WTC11 (cell line): Measurements from ENCODE around the gene ZNF740. TPM values are rescaled to one million over a fixed set of nuclear protein-coding genes. Genes with fewer than 3 reads are reported as not detected.

Source experiments
- ATAC-seq: fragments of 200-7000 bp; cut with Tn5 transposase; 2 replicates; pipeline ENCODE4 v1.10.0; 2021; ENCODE audit warnings: mild to moderate bottlenecking, moderate library complexity
- CTCF ChIA-PET: fragments of 300-600 bp; sonication (Branson Sonifier 250); formaldehyde crosslinking; loops from one replicate; lab custom pipeline; 2021; ENCODE audit warnings: antibody characterized with exemption; lab: Charles Lee
- POLR2A ChIA-PET: fragments of 350-600 bp; sonication (Branson Sonifier 250); formaldehyde crosslinking; loops from one replicate; lab custom pipeline; 2021; ENCODE audit warnings: antibody characterized with exemption; lab: Charles Lee
- DNase-seq: peaks from one replicate; pipeline ENCODE4 v3.0.0; 2021; ENCODE audit warnings: low spot score
- H3K27ac Mint-ChIP-seq: 2 replicates; pipeline ENCODE4 v1.8.0; 2021; ENCODE audit warnings: mixed read lengths
- H3K27me3 Mint-ChIP-seq: 2 replicates; pipeline ENCODE4 v1.8.0; 2021; ENCODE audit warnings: low read depth, mild to moderate bottlenecking, moderate library complexity, mixed read lengths
- H3K36me3 Mint-ChIP-seq: 2 replicates; pipeline ENCODE4 v1.8.0; 2021; ENCODE audit warnings: mixed read lengths
- H3K4me1 Mint-ChIP-seq: 2 replicates; pipeline ENCODE4 v1.8.0; 2022; ENCODE audit warnings: mixed read lengths
- H3K4me3 Mint-ChIP-seq: 2 replicates; pipeline ENCODE4 v1.8.0; 2021; ENCODE audit warnings: mild to moderate bottlenecking, moderate library complexity, mixed read lengths
- H3K9me3 Mint-ChIP-seq: 2 replicates; pipeline ENCODE4 v1.8.0; 2021; ENCODE audit warnings: mixed read lengths
- NFATC4 ChIP-seq: fragments of 250-450 bp; sonication (Bioruptor Pico); IDR thresholded peaks from 2 replicates; pipeline ENCODE4 v1.9.0; 2021; ENCODE audit warnings: mild to moderate bottlenecking
- NFE2L1 ChIP-seq: sonication (generic); formaldehyde crosslinking; IDR thresholded peaks from 2 replicates; pipeline ENCODE4 v1.8.1; 2023; ENCODE audit warnings: missing genetic modification reagents
- NFYB ChIP-seq: sonication (generic); formaldehyde crosslinking; conservative IDR thresholded peaks from 2 replicates; pipeline ENCODE4 v1.8.0; 2022; ENCODE audit warnings: low read depth, missing genetic modification reagents
- RELA ChIP-seq: sonication (generic); formaldehyde crosslinking; IDR thresholded peaks from 2 replicates; pipeline ENCODE4 v1.8.1; 2022; ENCODE audit warnings: missing genetic modification reagents, mild to moderate bottlenecking, borderline replicate concordance
- SOX15 ChIP-seq: fragments of 250-450 bp; sonication (Bioruptor Pico); IDR thresholded peaks from 2 replicates; pipeline ENCODE4 v1.9.0; 2021; ENCODE audit warnings: mild to moderate bottlenecking
- TP53 ChIP-seq: sonication (generic); formaldehyde crosslinking; IDR thresholded peaks from 2 replicates; pipeline ENCODE4 v1.8.1; 2023; ENCODE audit warnings: mild to moderate bottlenecking, missing genetic modification reagents
- ZNF121 ChIP-seq: sonication (generic); formaldehyde crosslinking; IDR thresholded peaks from 2 replicates; pipeline ENCODE4 v1.8.0; 2023; ENCODE audit warnings: missing genetic modification reagents
- ZNF416 ChIP-seq: fragments of 250-450 bp; sonication (Bioruptor Pico); IDR thresholded peaks from 2 replicates; pipeline ENCODE4 v1.9.0; 2021; ENCODE audit warnings: mild to moderate bottlenecking, inconsistent platforms
- ZNF423 ChIP-seq: fragments of 250-450 bp; sonication (Bioruptor Pico); IDR thresholded peaks from 2 replicates; pipeline ENCODE4 v2.1.2; 2022; ENCODE audit warnings: mild to moderate bottlenecking, moderate library complexity
- ZNF671 ChIP-seq: fragments of 250-450 bp; sonication (Bioruptor Pico); IDR thresholded peaks from 2 replicates; pipeline ENCODE4 v1.8.0; 2021; ENCODE audit warnings: mild to moderate bottlenecking
- total RNA-seq: library from RNA; stranded (reverse); gene quantifications from 3 replicates; pipeline ENCODE4 v1.2.3, GENCODE V29; 2021
- TF ChIP-seq, protein P1 (sequence below): sonication (generic); formaldehyde crosslinking; IDR thresholded peaks from 2 replicates; pipeline ENCODE4 v1.8.0; 2022; ENCODE audit warnings: mild to moderate bottlenecking, missing genetic modification reagents
- TF ChIP-seq, protein P2 (sequence below): sonication (generic); formaldehyde crosslinking; IDR thresholded peaks from 2 replicates; pipeline ENCODE4 v1.8.1; 2023; ENCODE audit warnings: mild to moderate bottlenecking, missing genetic modification reagents
- TF ChIP-seq, protein P3 (sequence below): sonication (generic); formaldehyde crosslinking; IDR thresholded peaks from 2 replicates; pipeline ENCODE4 v1.8.0; 2023; ENCODE audit warnings: mild to moderate bottlenecking, missing genetic modification reagents
- TF ChIP-seq, protein P4 (sequence below): fragments of 250-450 bp; sonication (Bioruptor Pico); IDR thresholded peaks from 2 replicates; pipeline ENCODE4 v1.9.0; 2021; ENCODE audit warnings: mild to moderate bottlenecking, borderline replicate concordance
- TF ChIP-seq, protein P5 (sequence below): sonication (generic); formaldehyde crosslinking; IDR thresholded peaks from 2 replicates; pipeline ENCODE4 v1.8.1; 2023; ENCODE audit warnings: mild to moderate bottlenecking, missing genetic modification reagents, moderate library complexity
- TF ChIP-seq, protein P6 (sequence below): sonication (generic); formaldehyde crosslinking; IDR thresholded peaks from 2 replicates; pipeline ENCODE4 v1.8.0; 2022; ENCODE audit warnings: missing genetic modification reagents
- TF ChIP-seq, protein P7 (sequence below): fragments of 250-450 bp; sonication (Bioruptor Pico); IDR thresholded peaks from 2 replicates; pipeline ENCODE4 v1.9.0; 2021; ENCODE audit warnings: mild to moderate bottlenecking

ZNF740 gene
- total RNA-seq, 1 experiment from 2014 or later = 26.6 TPM

DNA sequence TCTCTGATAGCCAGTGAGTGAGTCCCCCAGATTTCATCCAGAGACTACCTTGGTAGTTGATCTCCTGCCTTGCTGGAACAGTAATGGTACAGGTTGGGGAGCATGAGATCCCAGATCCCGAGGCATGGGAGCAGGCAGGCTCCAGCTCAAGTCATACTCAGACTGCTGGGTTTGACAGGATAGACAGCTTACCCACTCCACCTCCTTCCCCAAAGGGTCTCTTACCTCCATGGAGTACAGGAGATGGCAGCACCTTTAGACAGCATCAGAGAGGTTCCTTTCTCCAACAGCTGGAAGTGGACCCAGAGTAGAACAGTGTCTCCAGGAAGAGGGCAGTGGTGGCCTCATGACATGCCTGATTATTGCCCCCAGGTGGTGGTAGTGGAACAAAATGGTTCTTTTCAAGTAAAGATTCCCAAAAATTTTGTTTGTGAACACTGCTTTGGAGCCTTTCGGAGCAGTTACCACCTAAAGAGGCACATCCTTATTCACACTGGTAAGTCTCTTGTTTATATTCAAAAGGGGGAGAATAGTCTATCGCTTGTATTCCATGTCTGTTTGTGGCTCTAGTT lies 5.1 kb downstream of the ZNF740 start:
- POLR2A ChIA-PET = no interaction called here
- Mint-ChIP-seq H3K4me3 (no peak overlapping the region), H3K36me3 (peaks cover 58% of the 10 kb centered on the region)

More for the DNA sequence above, 5.1 kb downstream of the ZNF740 start:
- CTCF ChIA-PET = interaction anchor here (1.1 to 3.5 kb wide), 3 partner anchors 10 to 25 kb away, joined by 3 to 12 read pairs (median 4); no protein-coding TSS in a partner anchor
- Mint-ChIP-seq H3K4me1 (peaks cover 25% of the 10 kb centered on the region), H3K27me3 (0 out of 2 replicates have a peak, but pooled peaks cover under 1% of the 10 kb centered on the region), H3K27ac (no peak overlapping the region), H3K9me3 (no peaks in the 10 kb centered on the region)
- no peak for DNase-seq
- ATAC-seq = no peak
- no peak for TF ChIP-seq ZNF671 (CRISPR knock-in tag)
- TF ChIP-seq, protein P1, sequence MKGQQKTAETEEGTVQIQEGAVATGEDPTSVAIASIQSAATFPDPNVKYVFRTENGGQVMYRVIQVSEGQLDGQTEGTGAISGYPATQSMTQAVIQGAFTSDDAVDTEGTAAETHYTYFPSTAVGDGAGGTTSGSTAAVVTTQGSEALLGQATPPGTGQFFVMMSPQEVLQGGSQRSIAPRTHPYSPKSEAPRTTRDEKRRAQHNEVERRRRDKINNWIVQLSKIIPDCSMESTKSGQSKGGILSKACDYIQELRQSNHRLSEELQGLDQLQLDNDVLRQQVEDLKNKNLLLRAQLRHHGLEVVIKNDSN = no peak
- TF ChIP-seq, protein P2, sequence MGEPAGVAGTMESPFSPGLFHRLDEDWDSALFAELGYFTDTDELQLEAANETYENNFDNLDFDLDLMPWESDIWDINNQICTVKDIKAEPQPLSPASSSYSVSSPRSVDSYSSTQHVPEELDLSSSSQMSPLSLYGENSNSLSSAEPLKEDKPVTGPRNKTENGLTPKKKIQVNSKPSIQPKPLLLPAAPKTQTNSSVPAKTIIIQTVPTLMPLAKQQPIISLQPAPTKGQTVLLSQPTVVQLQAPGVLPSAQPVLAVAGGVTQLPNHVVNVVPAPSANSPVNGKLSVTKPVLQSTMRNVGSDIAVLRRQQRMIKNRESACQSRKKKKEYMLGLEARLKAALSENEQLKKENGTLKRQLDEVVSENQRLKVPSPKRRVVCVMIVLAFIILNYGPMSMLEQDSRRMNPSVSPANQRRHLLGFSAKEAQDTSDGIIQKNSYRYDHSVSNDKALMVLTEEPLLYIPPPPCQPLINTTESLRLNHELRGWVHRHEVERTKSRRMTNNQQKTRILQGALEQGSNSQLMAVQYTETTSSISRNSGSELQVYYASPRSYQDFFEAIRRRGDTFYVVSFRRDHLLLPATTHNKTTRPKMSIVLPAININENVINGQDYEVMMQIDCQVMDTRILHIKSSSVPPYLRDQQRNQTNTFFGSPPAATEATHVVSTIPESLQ (CRISPR knock-in tag) = no peak
- TF ChIP-seq NFATC4 (CRISPR knock-in tag) = no peak
- TF ChIP-seq NFYB (CRISPR knock-in tag) = no peak
- no peak for TF ChIP-seq SOX15 (CRISPR knock-in tag)
- TF ChIP-seq RELA = no peak
- no peak for TF ChIP-seq ZNF121 (CRISPR knock-in tag)
- TF ChIP-seq TP53 (CRISPR knock-in tag) = no peak
- TF ChIP-seq, protein P3, sequence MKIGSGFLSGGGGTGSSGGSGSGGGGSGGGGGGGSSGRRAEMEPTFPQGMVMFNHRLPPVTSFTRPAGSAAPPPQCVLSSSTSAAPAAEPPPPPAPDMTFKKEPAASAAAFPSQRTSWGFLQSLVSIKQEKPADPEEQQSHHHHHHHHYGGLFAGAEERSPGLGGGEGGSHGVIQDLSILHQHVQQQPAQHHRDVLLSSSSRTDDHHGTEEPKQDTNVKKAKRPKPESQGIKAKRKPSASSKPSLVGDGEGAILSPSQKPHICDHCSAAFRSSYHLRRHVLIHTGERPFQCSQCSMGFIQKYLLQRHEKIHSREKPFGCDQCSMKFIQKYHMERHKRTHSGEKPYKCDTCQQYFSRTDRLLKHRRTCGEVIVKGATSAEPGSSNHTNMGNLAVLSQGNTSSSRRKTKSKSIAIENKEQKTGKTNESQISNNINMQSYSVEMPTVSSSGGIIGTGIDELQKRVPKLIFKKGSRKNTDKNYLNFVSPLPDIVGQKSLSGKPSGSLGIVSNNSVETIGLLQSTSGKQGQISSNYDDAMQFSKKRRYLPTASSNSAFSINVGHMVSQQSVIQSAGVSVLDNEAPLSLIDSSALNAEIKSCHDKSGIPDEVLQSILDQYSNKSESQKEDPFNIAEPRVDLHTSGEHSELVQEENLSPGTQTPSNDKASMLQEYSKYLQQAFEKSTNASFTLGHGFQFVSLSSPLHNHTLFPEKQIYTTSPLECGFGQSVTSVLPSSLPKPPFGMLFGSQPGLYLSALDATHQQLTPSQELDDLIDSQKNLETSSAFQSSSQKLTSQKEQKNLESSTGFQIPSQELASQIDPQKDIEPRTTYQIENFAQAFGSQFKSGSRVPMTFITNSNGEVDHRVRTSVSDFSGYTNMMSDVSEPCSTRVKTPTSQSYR = no peak
- TF ChIP-seq, protein P4, sequence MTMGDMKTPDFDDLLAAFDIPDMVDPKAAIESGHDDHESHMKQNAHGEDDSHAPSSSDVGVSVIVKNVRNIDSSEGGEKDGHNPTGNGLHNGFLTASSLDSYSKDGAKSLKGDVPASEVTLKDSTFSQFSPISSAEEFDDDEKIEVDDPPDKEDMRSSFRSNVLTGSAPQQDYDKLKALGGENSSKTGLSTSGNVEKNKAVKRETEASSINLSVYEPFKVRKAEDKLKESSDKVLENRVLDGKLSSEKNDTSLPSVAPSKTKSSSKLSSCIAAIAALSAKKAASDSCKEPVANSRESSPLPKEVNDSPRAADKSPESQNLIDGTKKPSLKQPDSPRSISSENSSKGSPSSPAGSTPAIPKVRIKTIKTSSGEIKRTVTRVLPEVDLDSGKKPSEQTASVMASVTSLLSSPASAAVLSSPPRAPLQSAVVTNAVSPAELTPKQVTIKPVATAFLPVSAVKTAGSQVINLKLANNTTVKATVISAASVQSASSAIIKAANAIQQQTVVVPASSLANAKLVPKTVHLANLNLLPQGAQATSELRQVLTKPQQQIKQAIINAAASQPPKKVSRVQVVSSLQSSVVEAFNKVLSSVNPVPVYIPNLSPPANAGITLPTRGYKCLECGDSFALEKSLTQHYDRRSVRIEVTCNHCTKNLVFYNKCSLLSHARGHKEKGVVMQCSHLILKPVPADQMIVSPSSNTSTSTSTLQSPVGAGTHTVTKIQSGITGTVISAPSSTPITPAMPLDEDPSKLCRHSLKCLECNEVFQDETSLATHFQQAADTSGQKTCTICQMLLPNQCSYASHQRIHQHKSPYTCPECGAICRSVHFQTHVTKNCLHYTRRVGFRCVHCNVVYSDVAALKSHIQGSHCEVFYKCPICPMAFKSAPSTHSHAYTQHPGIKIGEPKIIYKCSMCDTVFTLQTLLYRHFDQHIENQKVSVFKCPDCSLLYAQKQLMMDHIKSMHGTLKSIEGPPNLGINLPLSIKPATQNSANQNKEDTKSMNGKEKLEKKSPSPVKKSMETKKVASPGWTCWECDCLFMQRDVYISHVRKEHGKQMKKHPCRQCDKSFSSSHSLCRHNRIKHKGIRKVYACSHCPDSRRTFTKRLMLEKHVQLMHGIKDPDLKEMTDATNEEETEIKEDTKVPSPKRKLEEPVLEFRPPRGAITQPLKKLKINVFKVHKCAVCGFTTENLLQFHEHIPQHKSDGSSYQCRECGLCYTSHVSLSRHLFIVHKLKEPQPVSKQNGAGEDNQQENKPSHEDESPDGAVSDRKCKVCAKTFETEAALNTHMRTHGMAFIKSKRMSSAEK (CRISPR knock-in tag) = no peak
- TF ChIP-seq, protein P5, sequence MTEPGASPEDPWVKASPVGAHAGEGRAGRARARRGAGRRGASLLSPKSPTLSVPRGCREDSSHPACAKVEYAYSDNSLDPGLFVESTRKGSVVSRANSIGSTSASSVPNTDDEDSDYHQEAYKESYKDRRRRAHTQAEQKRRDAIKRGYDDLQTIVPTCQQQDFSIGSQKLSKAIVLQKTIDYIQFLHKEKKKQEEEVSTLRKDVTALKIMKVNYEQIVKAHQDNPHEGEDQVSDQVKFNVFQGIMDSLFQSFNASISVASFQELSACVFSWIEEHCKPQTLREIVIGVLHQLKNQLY (CRISPR knock-in tag) = no peak
- TF ChIP-seq ZNF423 (CRISPR knock-in tag) = no peak
- TF ChIP-seq, protein P6, sequence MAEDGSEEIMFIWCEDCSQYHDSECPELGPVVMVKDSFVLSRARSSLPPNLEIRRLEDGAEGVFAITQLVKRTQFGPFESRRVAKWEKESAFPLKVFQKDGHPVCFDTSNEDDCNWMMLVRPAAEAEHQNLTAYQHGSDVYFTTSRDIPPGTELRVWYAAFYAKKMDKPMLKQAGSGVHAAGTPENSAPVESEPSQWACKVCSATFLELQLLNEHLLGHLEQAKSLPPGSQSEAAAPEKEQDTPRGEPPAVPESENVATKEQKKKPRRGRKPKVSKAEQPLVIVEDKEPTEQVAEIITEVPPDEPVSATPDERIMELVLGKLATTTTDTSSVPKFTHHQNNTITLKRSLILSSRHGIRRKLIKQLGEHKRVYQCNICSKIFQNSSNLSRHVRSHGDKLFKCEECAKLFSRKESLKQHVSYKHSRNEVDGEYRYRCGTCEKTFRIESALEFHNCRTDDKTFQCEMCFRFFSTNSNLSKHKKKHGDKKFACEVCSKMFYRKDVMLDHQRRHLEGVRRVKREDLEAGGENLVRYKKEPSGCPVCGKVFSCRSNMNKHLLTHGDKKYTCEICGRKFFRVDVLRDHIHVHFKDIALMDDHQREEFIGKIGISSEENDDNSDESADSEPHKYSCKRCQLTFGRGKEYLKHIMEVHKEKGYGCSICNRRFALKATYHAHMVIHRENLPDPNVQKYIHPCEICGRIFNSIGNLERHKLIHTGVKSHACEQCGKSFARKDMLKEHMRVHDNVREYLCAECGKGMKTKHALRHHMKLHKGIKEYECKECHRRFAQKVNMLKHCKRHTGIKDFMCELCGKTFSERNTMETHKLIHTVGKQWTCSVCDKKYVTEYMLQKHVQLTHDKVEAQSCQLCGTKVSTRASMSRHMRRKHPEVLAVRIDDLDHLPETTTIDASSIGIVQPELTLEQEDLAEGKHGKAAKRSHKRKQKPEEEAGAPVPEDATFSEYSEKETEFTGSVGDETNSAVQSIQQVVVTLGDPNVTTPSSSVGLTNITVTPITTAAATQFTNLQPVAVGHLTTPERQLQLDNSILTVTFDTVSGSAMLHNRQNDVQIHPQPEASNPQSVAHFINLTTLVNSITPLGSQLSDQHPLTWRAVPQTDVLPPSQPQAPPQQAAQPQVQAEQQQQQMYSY (CRISPR knock-in tag) = no peak
- TF ChIP-seq NFE2L1 (CRISPR knock-in tag) = no peak
- TF ChIP-seq, protein P7, sequence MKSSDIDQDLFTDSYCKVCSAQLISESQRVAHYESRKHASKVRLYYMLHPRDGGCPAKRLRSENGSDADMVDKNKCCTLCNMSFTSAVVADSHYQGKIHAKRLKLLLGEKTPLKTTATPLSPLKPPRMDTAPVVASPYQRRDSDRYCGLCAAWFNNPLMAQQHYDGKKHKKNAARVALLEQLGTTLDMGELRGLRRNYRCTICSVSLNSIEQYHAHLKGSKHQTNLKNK = no peak
- TF ChIP-seq ZNF416 (CRISPR knock-in tag) = no peak
